Measurements from ENCODE around the gene FABP2. TPM values are rescaled to one million over a fixed set of nuclear protein-coding genes. Genes with fewer than 3 reads are reported as not detected.
"Not testable (repeated sequence)": the region's sequence is repeated elsewhere in the genome, so short reads cannot be mapped to it uniquely, and the experiment has no call there.

FABP2 gene
- under 1 TPM; 0.11 to 0.19 TPM for total RNA-seq

- DNase-seq (no peak), ATAC-seq (ENCODE audit: low read depth) (no peak)
- Mint-ChIP-seq H3K27ac (no peak within 1 kb of the TSS), H3K9me3 (no peaks in the 10 kb centered on the region), H3K27me3 (peaks cover 14% of the 10 kb centered on the region), H3K36me3 (no peaks in the 10 kb centered on the region), H3K4me1 (no peaks in the 10 kb centered on the region), H3K4me3 (no peak within 1 kb of the TSS)
- POLR2A ChIA-PET, result interaction anchor here (1.3 kb wide), 1 partner anchor 133 kb away, joined by 3 read pairs; no protein-coding TSS in a partner anchor
These were observed at the start of gene FABP2 for GRCh38 chr4:119321921-119322687. FABP2 (minus strand) TSS chr4:119322138; CDS start chr4:119322102, 36 bp downstream.

GRCh38 chr4:119370951-119371683 lies 49.2 kb upstream of the FABP2 start:
- peak; percentile 69 for ATAC-seq (ENCODE audit: low read depth)
- POLR2A ChIA-PET, result interaction anchor here (0.7 to 2.7 kb wide), 2 partner anchors 83 to 695 kb away, joined by 3 to 10 read pairs; partner anchors contain the start of gene MAD2L1

GRCh38 chr4:119370392-119370791 lies 48.5 kb upstream of the FABP2 start:
- POLR2A ChIA-PET, result interaction anchor here (2.7 kb wide), 1 partner anchor 84 kb away, joined by 10 read pairs; no protein-coding TSS in a partner anchor
- H3K9me3 Mint-ChIP-seq, H3K27me3 Mint-ChIP-seq, H3K36me3 Mint-ChIP-seq: not testable (repeated sequence)
- Mint-ChIP-seq H3K4me1 (peaks cover 36% of the 10 kb centered on the region), H3K4me3 (peak overlapping the region; percentile 65), H3K27ac (peak overlapping the region; percentile 83)
- DNase-seq (peak; percentile 58), ATAC-seq (ENCODE audit: low read depth) (peak; percentile 92)

More at GRCh38 chr4:119370951-119371683, 49.2 kb upstream of the FABP2 start:
- not testable (repeated sequence) for H3K27me3 Mint-ChIP-seq, H3K36me3 Mint-ChIP-seq, DNase-seq, H3K9me3 Mint-ChIP-seq
- Mint-ChIP-seq H3K4me1 (peaks cover 39% of the 10 kb centered on the region), H3K27ac (peak overlapping the region; percentile 83), H3K4me3 (peak overlapping the region; percentile 65)

GRCh38 chr4:119366802-119367201 lies 44.9 kb upstream of the FABP2 start:
- DNase-seq; H3K9me3 Mint-ChIP-seq; H3K27me3 Mint-ChIP-seq; H3K36me3 Mint-ChIP-seq; H3K27ac Mint-ChIP-seq; ATAC-seq (ENCODE audit: low read depth); POLR2A ChIA-PET; H3K4me3 Mint-ChIP-seq: not testable (repeated sequence)
- H3K4me1 Mint-ChIP-seq, result peaks cover 26% of the 10 kb centered on the region

- H3K27me3 Mint-ChIP-seq; H3K4me3 Mint-ChIP-seq; H3K36me3 Mint-ChIP-seq; DNase-seq; ATAC-seq (ENCODE audit: low read depth); H3K27ac Mint-ChIP-seq; H3K9me3 Mint-ChIP-seq: not testable (repeated sequence)
- H3K4me1 Mint-ChIP-seq, result peaks cover 13% of the 10 kb centered on the region
- POLR2A ChIA-PET, result interaction anchor here (0.6 kb wide), 1 partner anchor 10 kb away, joined by 4 read pairs; no protein-coding TSS in a partner anchor
These were observed 42.3 kb upstream of the FABP2 start for GRCh38 chr4:119364203-119364602.

DNA sequence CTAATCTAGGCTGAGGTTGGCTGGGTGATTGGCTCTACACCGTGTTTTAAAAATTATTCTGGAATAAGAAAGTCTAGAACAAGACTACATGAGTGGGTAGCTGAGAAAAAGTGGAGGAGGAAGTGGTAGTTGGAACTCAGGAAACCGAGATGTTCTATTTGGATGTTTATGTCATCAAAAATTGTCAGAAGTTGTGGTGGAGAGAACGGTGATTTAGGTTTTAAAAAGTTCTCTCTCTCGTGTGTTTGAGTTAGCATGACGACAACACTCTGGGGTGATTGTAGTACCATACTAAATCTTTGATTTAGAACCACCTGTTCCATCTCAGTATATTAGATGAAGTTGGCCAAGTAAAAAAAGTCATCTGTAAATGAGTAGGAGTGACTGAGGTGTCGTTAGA lies 41.4 kb upstream of the FABP2 start:
- H3K4me3 Mint-ChIP-seq, H3K9me3 Mint-ChIP-seq, DNase-seq, POLR2A ChIA-PET, H3K4me1 Mint-ChIP-seq, H3K27me3 Mint-ChIP-seq, H3K27ac Mint-ChIP-seq, H3K36me3 Mint-ChIP-seq: not testable (repeated sequence)
- ATAC-seq (ENCODE audit: low read depth), result peak; percentile 64

DNA sequence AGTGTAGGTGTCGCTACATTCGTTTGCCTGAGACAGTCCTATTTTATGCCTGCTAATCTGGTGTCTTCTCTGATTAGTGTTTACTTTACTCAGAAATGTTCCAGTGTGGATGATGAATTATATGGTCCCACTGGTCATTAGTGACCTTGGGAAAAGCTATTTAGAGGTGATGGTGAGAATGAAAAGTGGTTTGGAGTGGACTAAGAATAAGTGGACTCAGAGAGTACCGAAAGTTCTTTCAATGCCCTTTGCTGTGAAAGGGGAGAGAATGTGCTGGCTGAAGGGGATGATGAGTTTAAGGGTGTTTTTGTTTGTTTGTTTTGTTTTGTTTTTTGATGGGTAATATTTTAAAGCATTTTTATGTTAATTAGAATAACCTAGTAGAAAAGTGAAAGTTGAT lies 40.5 kb upstream of the FABP2 start:
- H3K36me3 Mint-ChIP-seq; H3K9me3 Mint-ChIP-seq; DNase-seq; ATAC-seq (ENCODE audit: low read depth); H3K4me3 Mint-ChIP-seq; POLR2A ChIA-PET; H3K4me1 Mint-ChIP-seq; H3K27me3 Mint-ChIP-seq; H3K27ac Mint-ChIP-seq: not testable (repeated sequence)

DNA sequence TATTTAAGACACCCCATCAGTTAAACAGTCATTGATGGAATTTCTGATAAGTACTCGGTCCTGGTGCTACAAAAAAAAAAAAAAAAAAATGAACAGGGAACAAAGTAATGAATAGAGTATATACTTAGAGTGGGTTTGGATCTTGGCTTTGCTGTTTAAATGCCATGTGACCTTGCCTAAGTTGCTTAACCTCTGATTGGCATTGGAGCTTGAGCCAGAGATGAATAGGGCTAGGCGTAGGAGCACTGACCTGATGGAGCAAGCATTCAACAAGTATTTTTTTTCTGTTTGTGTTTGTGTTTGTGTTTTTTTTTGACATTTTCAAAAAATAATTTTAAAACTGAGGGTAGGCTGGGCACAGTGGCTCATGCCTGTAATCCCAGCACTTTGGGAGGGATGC lies 37.9 kb upstream of the FABP2 start:
- DNase-seq; POLR2A ChIA-PET; ATAC-seq (ENCODE audit: low read depth); H3K27ac Mint-ChIP-seq; H3K27me3 Mint-ChIP-seq; H3K4me1 Mint-ChIP-seq; H3K36me3 Mint-ChIP-seq; H3K4me3 Mint-ChIP-seq; H3K9me3 Mint-ChIP-seq: not testable (repeated sequence)

DNA sequence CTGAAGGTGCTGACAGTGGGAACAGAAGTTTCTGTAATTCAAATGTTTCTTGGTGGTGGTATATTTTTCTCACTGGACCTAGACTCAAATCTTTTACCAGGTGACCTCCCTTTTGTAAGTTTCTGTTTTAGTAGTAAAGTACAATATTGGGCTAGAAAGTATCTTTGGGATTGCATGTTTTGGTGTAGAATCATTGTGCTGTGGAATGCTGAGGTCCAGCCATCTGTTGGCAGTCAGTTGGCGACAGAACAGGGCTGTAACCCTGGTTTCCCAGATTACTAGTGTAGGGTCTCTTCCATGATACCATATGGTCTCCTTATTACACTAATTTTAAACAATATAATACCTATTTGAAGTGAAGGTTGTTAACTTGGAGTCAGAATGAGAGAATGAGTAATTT lies 34.9 kb upstream of the FABP2 start:
- H3K9me3 Mint-ChIP-seq; H3K4me3 Mint-ChIP-seq; H3K36me3 Mint-ChIP-seq; H3K27me3 Mint-ChIP-seq; H3K27ac Mint-ChIP-seq; H3K4me1 Mint-ChIP-seq; DNase-seq; POLR2A ChIA-PET; ATAC-seq (ENCODE audit: low read depth): not testable (repeated sequence)

GRCh38 chr4:119356041-119356440 lies 34.1 kb upstream of the FABP2 start:
- H3K4me3 Mint-ChIP-seq; DNase-seq; ATAC-seq (ENCODE audit: low read depth); H3K27me3 Mint-ChIP-seq; H3K27ac Mint-ChIP-seq; H3K9me3 Mint-ChIP-seq; POLR2A ChIA-PET; H3K36me3 Mint-ChIP-seq; H3K4me1 Mint-ChIP-seq: not testable (repeated sequence)

GRCh38 chr4:119353364-119353763 lies 31.4 kb upstream of the FABP2 start:
- not testable (repeated sequence) for H3K36me3 Mint-ChIP-seq; DNase-seq; ATAC-seq (ENCODE audit: low read depth); H3K9me3 Mint-ChIP-seq; H3K27me3 Mint-ChIP-seq; H3K27ac Mint-ChIP-seq; H3K4me1 Mint-ChIP-seq; H3K4me3 Mint-ChIP-seq
- POLR2A ChIA-PET, result interaction anchor here (0.9 kb wide), 1 partner anchor 11 kb away, joined by 4 read pairs; no protein-coding TSS in a partner anchor

- H3K9me3 Mint-ChIP-seq; POLR2A ChIA-PET; H3K27me3 Mint-ChIP-seq; H3K36me3 Mint-ChIP-seq; DNase-seq; H3K27ac Mint-ChIP-seq; H3K4me1 Mint-ChIP-seq; ATAC-seq (ENCODE audit: low read depth); H3K4me3 Mint-ChIP-seq: not testable (repeated sequence)
These were observed 26.2 kb upstream of the FABP2 start for GRCh38 chr4:119348169-119348568.

- H3K4me3 Mint-ChIP-seq; DNase-seq; H3K4me1 Mint-ChIP-seq; H3K9me3 Mint-ChIP-seq; H3K27me3 Mint-ChIP-seq; H3K36me3 Mint-ChIP-seq; POLR2A ChIA-PET; H3K27ac Mint-ChIP-seq; ATAC-seq (ENCODE audit: low read depth): not testable (repeated sequence)
These were observed 21.4 kb upstream of the FABP2 start for GRCh38 chr4:119343293-119343692.

- ATAC-seq (ENCODE audit: low read depth); POLR2A ChIA-PET; H3K4me3 Mint-ChIP-seq; H3K4me1 Mint-ChIP-seq; H3K9me3 Mint-ChIP-seq; H3K36me3 Mint-ChIP-seq; DNase-seq; H3K27ac Mint-ChIP-seq; H3K27me3 Mint-ChIP-seq: not testable (repeated sequence)
These were observed 18.0 kb upstream of the FABP2 start for GRCh38 chr4:119339895-119340294.

Data from activated naive CD8-positive, alpha-beta T cell treated with anti-CD3 and anti-CD28 coated beads, Interleukin-2, amount 10 ng/mL, durations not matched to agents 7 days and 5 days (primary cell).